PC-3 (cell line): ENCODE measurements around the gene ANKS6. TPM values are rescaled to one million over a fixed set of nuclear protein-coding genes. Genes with fewer than 3 reads are reported as not detected.

Experiments used
- ATAC-seq: fragments of 200-7000 bp; cut with Tn5 transposase; 2 replicates; pipeline ENCODE4 v1.9.1; 2020; ENCODE audit warnings: mild to moderate bottlenecking, moderate library complexity
- BruUV-seq: library from RNA; stranded (reverse); fragments of 400-500 nt; replicated peaks from 2 replicates; lab custom pipeline; 2021; lab: Mats Ljungman, UMichigan
- CTCF ChIA-PET: fragments of 300-600 bp; sonication (Branson Sonifier 250); formaldehyde crosslinking; loops from one replicate; lab custom pipeline; 2022; ENCODE audit warnings: antibody characterized with exemption; lab: Charles Lee
- POLR2A ChIA-PET: fragments of 300-600 bp; sonication (Branson Sonifier 250); formaldehyde crosslinking; loops from one replicate; lab custom pipeline; 2022; ENCODE audit warnings: antibody characterized with exemption; ENCODE audit not compliant: unreplicated experiment; lab: Charles Lee
- DNase-seq: peaks from one replicate; pipeline ENCODE4 v3.0.0-alpha.2; 2015
- H2AFZ ChIP-seq: fragments of 300-600 bp; sonication (generic); 2 replicates; pipeline ENCODE4 v1.6.0; 2016; ENCODE audit warnings: antibody characterized with exemption, low read length
- H3F3A ChIP-seq: fragments of 300-600 bp; sonication (generic); one replicate; pipeline ENCODE4 v1.6.0; 2017; ENCODE audit warnings: antibody characterized with exemption, low read length, control low read depth, mild to moderate bottlenecking; ENCODE audit not compliant: unreplicated experiment
- H3K27ac ChIP-seq: fragments of 300-600 bp; sonication (generic); 2 replicates; pipeline ENCODE4 v1.5.1; 2016; ENCODE audit warnings: mild to moderate bottlenecking, low read length
- H3K27me3 ChIP-seq: fragments of 300-600 bp; sonication (generic); 2 replicates; pipeline ENCODE4 v1.6.1; 2016; ENCODE audit warnings: low read length, mixed read lengths
- H3K36me3 ChIP-seq: fragments of 300-600 bp; sonication (generic); 2 replicates; pipeline ENCODE4 v1.6.1; 2016; ENCODE audit warnings: low read depth, mixed run types, low read length, mixed read lengths
- H3K4me1 ChIP-seq: fragments of 300-600 bp; sonication (generic); 2 replicates; pipeline ENCODE4 v1.5.1; 2016; ENCODE audit warnings: low read length; ENCODE audit not compliant: insufficient read depth
- H3K4me2 ChIP-seq: fragments of 300-600 bp; sonication (generic); 2 replicates; pipeline ENCODE4 v1.6.0; 2016; ENCODE audit warnings: low read length
- H3K4me3 ChIP-seq: fragments of 300-600 bp; sonication (generic); 2 replicates; pipeline ENCODE4 v1.5.1; 2016; ENCODE audit warnings: mild to moderate bottlenecking, low read length, mixed read lengths
- H3K79me2 ChIP-seq: fragments of 300-600 bp; sonication (generic); 2 replicates; pipeline ENCODE4 v1.6.1; 2017; ENCODE audit warnings: low read length, mixed read lengths
- H3K9ac ChIP-seq: fragments of 300-600 bp; sonication (generic); 2 replicates; pipeline ENCODE4 v1.6.0; 2016; ENCODE audit warnings: mild to moderate bottlenecking, low read length
- H3K9me2 ChIP-seq: fragments of 300-600 bp; sonication (generic); replicated peaks from 2 replicates; pipeline ENCODE4 v1.6.1; 2016; ENCODE audit warnings: mixed run types, low read length, mixed read lengths
- H3K9me3 ChIP-seq: fragments of 300-600 bp; sonication (generic); 2 replicates; pipeline ENCODE4 v1.6.1; 2016; ENCODE audit warnings: low read length, mixed read lengths
- H4K20me1 ChIP-seq: fragments of 300-600 bp; sonication (generic); 2 replicates; pipeline ENCODE4 v1.6.1; 2016; ENCODE audit warnings: low read length, mixed read lengths
- EZH2 ChIP-seq: fragments of 300-600 bp; sonication (generic); IDR thresholded peaks from one replicate; pipeline ENCODE4 v1.6.1; 2017; ENCODE audit warnings: antibody characterized with exemption, mild to moderate bottlenecking, low read length; ENCODE audit not compliant: unreplicated experiment
- EZH2phosphoT487 ChIP-seq: fragments of 300-600 bp; sonication (generic); IDR thresholded peaks from 2 replicates; pipeline ENCODE4 v1.6.1; 2018; ENCODE audit warnings: mild to moderate bottlenecking, antibody characterized with exemption, low read length, borderline replicate concordance
- intact Hi-C: fragments of 100-400 bp; cut with micrococcal nuclease; formaldehyde crosslinking; loops from 2 replicates; pipeline ENCODE4 v1.9.0; 2023
- total RNA-seq: library from RNA; depleted of rRNA; stranded (reverse); fragments of >200 nt; gene quantifications from 2 replicates; pipeline ENCODE4 v1.2.3, GENCODE V29; 2014
- TF ChIP-seq, protein P1 (sequence below): fragments of 300-600 bp; sonication (generic); conservative IDR thresholded peaks from 2 replicates; pipeline ENCODE4 v1.5.1; 2017; ENCODE audit warnings: antibody characterized with exemption, low read depth, mild to moderate bottlenecking, low read length

ANKS6 gene
- total RNA-seq, 1 experiment from 2014 or later, result 39.7 TPM

- H3K9me2 ChIP-seq, result no peaks in the 10 kb centered on the region
- no peaks in the 10 kb centered on the region for H3K9me3 ChIP-seq
- no peaks in the 10 kb centered on the region for H3K4me1 ChIP-seq
- no peaks in the 10 kb centered on the region for H3F3A ChIP-seq
- no peak for TF ChIP-seq EZH2
- no peak for DNase-seq
- CTCF ChIA-PET, result no interaction called here
- H3K4me3 ChIP-seq, result no peak overlapping the region
- no peak overlapping the region for H3K4me2 ChIP-seq
- H3K36me3 ChIP-seq, result no peaks in the 10 kb centered on the region
- no peak overlapping the region for H3K27ac ChIP-seq
- H4K20me1 ChIP-seq, result no peaks in the 10 kb centered on the region
- no peak overlapping the region for H2AFZ ChIP-seq
- no peaks in the 10 kb centered on the region for H3K79me2 ChIP-seq
- H3K9ac ChIP-seq, result no peak overlapping the region
- intact Hi-C loops, result no loop called here
- no TSS peak for BruUV-seq
- H3K27me3 ChIP-seq, result 0 out of 2 replicates have a peak, but pooled peaks cover 7% of the 10 kb centered on the region
- no peak for ATAC-seq
- POLR2A ChIA-PET, result no interaction called here
Measured at GRCh38 chr9:98694943-98695342, 101.4 kb downstream of the ANKS6 start.

DNA sequence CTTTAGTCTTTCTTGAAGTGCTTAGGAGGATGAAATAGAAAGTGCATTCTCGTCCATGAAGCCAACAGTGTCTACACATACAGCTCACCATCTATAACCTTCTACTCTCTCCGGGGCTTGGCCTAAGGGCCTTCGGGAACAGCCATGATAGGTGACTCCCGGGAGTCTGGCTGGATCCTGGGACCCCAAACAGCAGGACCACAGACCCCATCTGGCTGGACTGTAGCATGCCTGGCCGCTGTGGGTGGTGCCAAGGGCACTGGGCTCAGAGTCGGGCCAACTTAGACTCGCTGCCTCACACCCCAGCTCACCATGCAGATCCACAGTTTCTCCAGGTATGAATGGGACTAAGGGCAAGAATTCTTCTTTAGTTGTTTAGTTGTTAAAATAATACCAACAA, 104.0 kb downstream of the ANKS6 start:
- ATAC-seq, result no peak
- no peak overlapping the region for H3K4me3 ChIP-seq
- no peaks in the 10 kb centered on the region for H3K36me3 ChIP-seq
- ChIA-PET CTCF (no interaction called here), POLR2A (no interaction called here)
- no peaks in the 10 kb centered on the region for H3F3A ChIP-seq
- H3K4me1 ChIP-seq, result no peaks in the 10 kb centered on the region
- H3K9me3 ChIP-seq, result no peaks in the 10 kb centered on the region
- no peak overlapping the region for H3K9ac ChIP-seq
- no peak overlapping the region for H3K27ac ChIP-seq
- H3K9me2 ChIP-seq, result no peaks in the 10 kb centered on the region
- H3K79me2 ChIP-seq, result no peaks in the 10 kb centered on the region
- no TSS peak for BruUV-seq
- H4K20me1 ChIP-seq, result no peaks in the 10 kb centered on the region
- no peak overlapping the region for H3K4me2 ChIP-seq
- TF ChIP-seq EZH2phosphoT487, result no peak
- TF ChIP-seq, protein P1, sequence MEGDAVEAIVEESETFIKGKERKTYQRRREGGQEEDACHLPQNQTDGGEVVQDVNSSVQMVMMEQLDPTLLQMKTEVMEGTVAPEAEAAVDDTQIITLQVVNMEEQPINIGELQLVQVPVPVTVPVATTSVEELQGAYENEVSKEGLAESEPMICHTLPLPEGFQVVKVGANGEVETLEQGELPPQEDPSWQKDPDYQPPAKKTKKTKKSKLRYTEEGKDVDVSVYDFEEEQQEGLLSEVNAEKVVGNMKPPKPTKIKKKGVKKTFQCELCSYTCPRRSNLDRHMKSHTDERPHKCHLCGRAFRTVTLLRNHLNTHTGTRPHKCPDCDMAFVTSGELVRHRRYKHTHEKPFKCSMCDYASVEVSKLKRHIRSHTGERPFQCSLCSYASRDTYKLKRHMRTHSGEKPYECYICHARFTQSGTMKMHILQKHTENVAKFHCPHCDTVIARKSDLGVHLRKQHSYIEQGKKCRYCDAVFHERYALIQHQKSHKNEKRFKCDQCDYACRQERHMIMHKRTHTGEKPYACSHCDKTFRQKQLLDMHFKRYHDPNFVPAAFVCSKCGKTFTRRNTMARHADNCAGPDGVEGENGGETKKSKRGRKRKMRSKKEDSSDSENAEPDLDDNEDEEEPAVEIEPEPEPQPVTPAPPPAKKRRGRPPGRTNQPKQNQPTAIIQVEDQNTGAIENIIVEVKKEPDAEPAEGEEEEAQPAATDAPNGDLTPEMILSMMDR, result no peak
- no peak for TF ChIP-seq EZH2
- no peaks in the 10 kb centered on the region for H3K27me3 ChIP-seq
- intact Hi-C loops, result no loop called here
- H2AFZ ChIP-seq, result no peak overlapping the region
- DNase-seq, result no peak

GRCh38 chr9:98691890-98692289, 104.5 kb downstream of the ANKS6 start:
- no peaks in the 10 kb centered on the region for H3K79me2 ChIP-seq
- no peaks in the 10 kb centered on the region for H3K36me3 ChIP-seq
- no peak overlapping the region for H2AFZ ChIP-seq
- intact Hi-C loops, result no loop called here
- no peaks in the 10 kb centered on the region for H3K9me3 ChIP-seq
- DNase-seq (no peak), ATAC-seq (no peak)
- TF ChIP-seq EZH2 (no peak), EZH2phosphoT487 (no peak)
- TF ChIP-seq, protein P1, result no peak
- no peak overlapping the region for H3K4me2 ChIP-seq
- H3K4me3 ChIP-seq, result no peak overlapping the region
- no peak overlapping the region for H3K9ac ChIP-seq
- no peaks in the 10 kb centered on the region for H3K27me3 ChIP-seq
- no peak overlapping the region for H3K27ac ChIP-seq
- no peaks in the 10 kb centered on the region for H3K9me2 ChIP-seq
- H4K20me1 ChIP-seq, result no peaks in the 10 kb centered on the region
- H3K4me1 ChIP-seq, result no peaks in the 10 kb centered on the region
- ChIA-PET CTCF (no interaction called here), POLR2A (no interaction called here)
- BruUV-seq, result no TSS peak
- no peaks in the 10 kb centered on the region for H3F3A ChIP-seq
